Neural progenitor cell (in vitro differentiated cells): Measurements from ENCODE around the gene BCKDK. TPM values are rescaled to one million over a fixed set of nuclear protein-coding genes. Genes with fewer than 3 reads are reported as not detected.
A peak's percentile ranks its signal among the peaks of the same experiment; 100 is the strongest.

ENCODE experiments used
- DNase-seq: peaks from one replicate; pipeline ENCODE4 v3.0.0-alpha.2; 2016; ENCODE audit warnings: low spot score
- H2AFZ ChIP-seq: fragments of 200-600 bp; sonication (generic); replicated peaks from 2 replicates; pipeline ENCODE4 v1.6.1; 2016; ENCODE audit warnings: antibody characterized with exemption
- H3F3A ChIP-seq: fragments of 200-600 bp; sonication (generic); 2 replicates; pipeline ENCODE4 v1.6.1; 2016; ENCODE audit warnings: antibody characterized with exemption, low read depth
- H3K27ac ChIP-seq: fragments of 200-600 bp; sonication (generic); 2 replicates; pipeline ENCODE4 v1.5.1; 2016; ENCODE audit warnings: mild to moderate bottlenecking
- H3K27me3 ChIP-seq: fragments of 200-600 bp; sonication (generic); 2 replicates; pipeline ENCODE4 v1.6.1; 2016; ENCODE audit warnings: mild to moderate bottlenecking, moderate library complexity
- H3K36me3 ChIP-seq: fragments of 200-600 bp; sonication (generic); 2 replicates; pipeline ENCODE4 v1.5.1; 2016
- H3K4me1 ChIP-seq: fragments of 200-600 bp; sonication (generic); 2 replicates; pipeline ENCODE4 v1.6.1; 2016; ENCODE audit warnings: mixed run types
- H3K4me2 ChIP-seq: fragments of 200-600 bp; sonication (generic); 2 replicates; pipeline ENCODE4 v1.6.1; 2016
- H3K4me3 ChIP-seq: fragments of 200-600 bp; sonication (generic); 2 replicates; pipeline ENCODE4 v1.5.1; 2016
- H3K79me2 ChIP-seq: fragments of 200-600 bp; sonication (generic); 2 replicates; pipeline ENCODE4 v1.6.1; 2016; ENCODE audit warnings: low read depth
- H3K9ac ChIP-seq: fragments of 200-600 bp; sonication (generic); 2 replicates; pipeline ENCODE4 v1.6.1; 2016
- H3K9me3 ChIP-seq: fragments of 200-600 bp; sonication (generic); 2 replicates; pipeline ENCODE4 v1.5.1; 2016; ENCODE audit warnings: low read depth
- H4K20me1 ChIP-seq: fragments of 200-600 bp; sonication (generic); 2 replicates; pipeline ENCODE4 v1.6.1; 2016; ENCODE audit warnings: low read depth
- H3K27ac Mint-ChIP-seq: 3 replicates; pipeline ENCODE4 v1.8.0; 2021; ENCODE audit warnings: mixed read lengths
- H3K27me3 Mint-ChIP-seq: 2 replicates; pipeline ENCODE4 v1.8.0; 2022; ENCODE audit warnings: low read depth, mild to moderate bottlenecking, inconsistent platforms, moderate library complexity, mixed read lengths; ENCODE audit not compliant: insufficient read depth
- H3K36me3 Mint-ChIP-seq: 3 replicates; pipeline ENCODE4 v1.8.0; 2021; ENCODE audit warnings: mixed read lengths
- H3K4me1 Mint-ChIP-seq: 3 replicates; pipeline ENCODE4 v1.8.0; 2021; ENCODE audit warnings: mixed read lengths
- H3K4me3 Mint-ChIP-seq: 3 replicates; pipeline ENCODE4 v1.8.0; 2021; ENCODE audit warnings: mild to moderate bottlenecking, moderate library complexity, mixed read lengths
- H3K9me3 Mint-ChIP-seq: 3 replicates; pipeline ENCODE4 v1.8.0; 2020; ENCODE audit warnings: mixed read lengths
- CTCF ChIP-seq: fragments of 200-600 bp; sonication (generic); IDR thresholded peaks from 2 replicates; pipeline ENCODE4 v1.5.1; 2017; ENCODE audit warnings: antibody characterized with exemption, mild to moderate bottlenecking
- EZH2 ChIP-seq: fragments of 200-600 bp; sonication (generic); IDR thresholded peaks from 2 replicates; pipeline ENCODE4 v1.6.1; 2017; ENCODE audit warnings: antibody characterized with exemption, mild to moderate bottlenecking, moderate library complexity
- EZH2phosphoT487 ChIP-seq: fragments of 200-600 bp; sonication (generic); IDR thresholded peaks from 2 replicates; pipeline ENCODE4 v1.6.1; 2017; ENCODE audit warnings: antibody characterized with exemption
- total RNA-seq: library from RNA; depleted of rRNA; stranded (reverse); fragments of >200 nt; gene quantifications from 2 replicates; pipeline ENCODE4 v1.2.3, GENCODE V29; 2015; ENCODE audit warnings: low replicate concordance

BCKDK gene
- total RNA-seq, 1 donor from 2014 or later: 19.8 TPM

GRCh38 chr16:31133046-31133501 is 24.9 kb downstream of the BCKDK start:
- Histone ChIP-seq H3F3A (peaks cover 20% of the 10 kb centered on the region), H3K27me3 (no peaks in the 10 kb centered on the region), H3K27ac (no peak overlapping the region), H3K79me2 (no peaks in the 10 kb centered on the region), H3K4me3 (no peak overlapping the region), H3K36me3 (no peaks in the 10 kb centered on the region), H3K9ac (no peak overlapping the region), H3K9me3 (no peaks in the 10 kb centered on the region), H2AFZ (no peak overlapping the region), H4K20me1 (peaks cover 6% of the 10 kb centered on the region), H3K4me1 (peaks cover 16% of the 10 kb centered on the region), H3K4me2 (no peak overlapping the region)
- DNase-seq: no peak
- peaks cover 9% of the 10 kb centered on the region for H3K27me3 Mint-ChIP-seq
- H3K9me3 Mint-ChIP-seq: no peaks in the 10 kb centered on the region
- peak overlapping the region; percentile 66 for H3K4me3 Mint-ChIP-seq
- peaks cover 7% of the 10 kb centered on the region for H3K36me3 Mint-ChIP-seq
- H3K27ac Mint-ChIP-seq: no peak overlapping the region
- peaks cover 25% of the 10 kb centered on the region for H3K4me1 Mint-ChIP-seq
- TF ChIP-seq EZH2phosphoT487: no peak
- TF ChIP-seq EZH2: no peak
- no peak for TF ChIP-seq CTCF

DNA sequence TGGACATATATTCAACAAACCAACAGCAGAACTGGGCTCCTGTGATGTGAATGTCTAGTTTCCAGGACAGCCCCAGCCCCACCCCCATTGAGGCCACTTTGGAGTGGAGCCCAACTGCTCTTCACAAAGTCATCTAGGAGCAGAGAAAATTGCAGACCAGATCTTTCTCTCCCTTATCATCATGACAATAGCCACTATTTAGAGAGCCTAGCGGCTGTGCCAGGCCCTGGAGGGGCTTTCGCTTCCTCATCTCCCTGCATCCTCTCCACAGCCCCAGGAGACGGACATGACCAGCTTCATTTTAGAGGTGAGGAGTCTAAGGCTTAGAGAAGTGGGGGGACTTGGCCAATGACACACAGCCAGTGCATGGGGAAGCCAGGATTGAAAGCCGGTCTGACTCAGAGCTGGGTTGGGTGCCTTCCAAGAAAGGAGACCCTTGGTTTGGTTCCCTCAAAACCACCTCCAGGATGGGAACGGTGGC is 25.9 kb downstream of the BCKDK start:
- H2AFZ ChIP-seq: no peak overlapping the region
- no peak for DNase-seq
- peak overlapping the region; percentile 86 for H3K4me2 ChIP-seq
- H3K27me3 ChIP-seq: no peaks in the 10 kb centered on the region
- no peak overlapping the region for H3K9ac ChIP-seq
- H3K9me3 Mint-ChIP-seq: no peaks in the 10 kb centered on the region
- no peak overlapping the region for H3K27ac ChIP-seq
- H3K27me3 Mint-ChIP-seq: peaks cover 9% of the 10 kb centered on the region
- TF ChIP-seq EZH2 (no peak), EZH2phosphoT487 (no peak), CTCF (no peak)
- H3K79me2 ChIP-seq: no peaks in the 10 kb centered on the region
- H3K4me1 ChIP-seq: peaks cover 16% of the 10 kb centered on the region
- H3K4me3 Mint-ChIP-seq: peak overlapping the region; percentile 14
- peaks cover 28% of the 10 kb centered on the region for H3K4me1 Mint-ChIP-seq
- peaks cover 6% of the 10 kb centered on the region for H4K20me1 ChIP-seq
- peak overlapping the region; percentile 60 for H3K4me3 ChIP-seq
- H3K36me3 ChIP-seq: no peaks in the 10 kb centered on the region
- peaks cover 7% of the 10 kb centered on the region for H3K36me3 Mint-ChIP-seq
- H3K9me3 ChIP-seq: no peaks in the 10 kb centered on the region
- peaks cover 20% of the 10 kb centered on the region for H3F3A ChIP-seq
- peak overlapping the region; percentile 61 for H3K27ac Mint-ChIP-seq

- H3K27ac Mint-ChIP-seq: no peak overlapping the region
- Histone ChIP-seq H3K36me3 (no peaks in the 10 kb centered on the region), H3K27me3 (no peaks in the 10 kb centered on the region), H2AFZ (peak overlapping the region; percentile 61), H3K27ac (no peak overlapping the region), H3K9ac (no peak overlapping the region), H3F3A (peaks cover 20% of the 10 kb centered on the region), H3K9me3 (no peaks in the 10 kb centered on the region), H3K4me2 (peak overlapping the region; percentile 86), H3K4me3 (peak overlapping the region; percentile 60), H3K4me1 (peaks cover 16% of the 10 kb centered on the region), H4K20me1 (peaks cover 6% of the 10 kb centered on the region), H3K79me2 (no peaks in the 10 kb centered on the region)
- H3K36me3 Mint-ChIP-seq: peaks cover 7% of the 10 kb centered on the region
- peak overlapping the region; percentile 30 for H3K4me3 Mint-ChIP-seq
- TF ChIP-seq EZH2phosphoT487: no peak
- no peak for TF ChIP-seq EZH2
- peak; percentile 5 for TF ChIP-seq CTCF
- H3K9me3 Mint-ChIP-seq: no peaks in the 10 kb centered on the region
- DNase-seq: peak; percentile 80
- peaks cover 9% of the 10 kb centered on the region for H3K27me3 Mint-ChIP-seq
- H3K4me1 Mint-ChIP-seq: peaks cover 28% of the 10 kb centered on the region
Measured at GRCh38 chr16:31134625-31135534, 26.7 kb downstream of the BCKDK start.
